PFSK-1 (cell line): ENCODE data around the gene NANP.

Source experiments
- POLR2AphosphoS5 ChIP-seq: IDR thresholded peaks from 2 replicates; pipeline ENCODE4 v1.6.1; 2012; ENCODE audit warnings: low read depth, mild to moderate bottlenecking, control low read depth, low read length, moderate library complexity
- REST ChIP-seq, 2 experiments: IDR thresholded peaks; 2 replicates each; pipeline versions ENCODE4 v1.6.1 to v1.8.0; 2011 to 2012; ENCODE audit warnings: low read depth in 2 of 2, low read length in 2 of 2, control low read depth in 1 of 2, inconsistent platforms in 1 of 2, mild to moderate bottlenecking in 1 of 2, moderate library complexity in 1 of 2; ENCODE audit not compliant: insufficient read depth in 1 of 2
- SIN3A ChIP-seq: IDR thresholded peaks from 2 replicates; pipeline ENCODE4 v1.6.1; 2012; ENCODE audit warnings: mild to moderate bottlenecking, low read length, moderate library complexity, borderline replicate concordance; ENCODE audit not compliant: insufficient read depth
- TAF1 ChIP-seq: IDR thresholded peaks from 2 replicates; pipeline ENCODE4 v1.6.1; 2012; ENCODE audit warnings: low read length, control low read depth, borderline replicate concordance; ENCODE audit not compliant: insufficient read depth

GRCh38 chr20:25637247-25637646 lies 13.4 kb upstream of the NANP start:
- TF ChIP-seq REST (IDR thresholded peaks at IDR 0.05; ENCODE audit: insufficient read depth in 1 of 2, low read depth in 2 of 2, low read length in 2 of 2) = no peak
- no peak for TF ChIP-seq POLR2AphosphoS5
- TF ChIP-seq TAF1 = no peak
- TF ChIP-seq SIN3A = no peak
